ENCODE results near the gene DLG4.
"Not testable (repeated sequence)": the region's sequence is repeated elsewhere in the genome, so short reads cannot be mapped to it uniquely, and the experiment has no call there.

The DLG4 gene

GRCh38 chr17:7179317-7180254, 40.0 kb downstream of the DLG4 start, which contains the start of gene ASGR1:
ASGR1 (minus strand) TSS chr17:7179370; CDS start chr17:7178563, 807 bp downstream.
- DNase-seq: no peak

- no peak for DNase-seq
Measured at GRCh38 chr17:7178973-7179316, 40.7 kb downstream of the DLG4 start.

GRCh38 chr17:7177954-7178477, 41.6 kb downstream of the DLG4 start:
- DNase-seq: no peak

- DNase-seq: peak; percentile 62
Measured at GRCh38 chr17:7177191-7177953, 42.3 kb downstream of the DLG4 start.

- DNase-seq: no peak
Measured at GRCh38 chr17:7176841-7177190, 42.8 kb downstream of the DLG4 start.

- DNase-seq: no peak
Measured at GRCh38 chr17:7176107-7176840, 43.4 kb downstream of the DLG4 start.

- DNase-seq: no peak
Measured at GRCh38 chr17:7175330-7175733, 44.3 kb downstream of the DLG4 start.

- DNase-seq: no peak
Measured at GRCh38 chr17:7174603-7175326, 44.9 kb downstream of the DLG4 start.

- peak; percentile 30 for DNase-seq
Measured at GRCh38 chr17:7173687-7174602, 45.7 kb downstream of the DLG4 start.

- not testable (repeated sequence) for DNase-seq
Measured at GRCh38 chr17:7172522-7173191, 47.0 kb downstream of the DLG4 start.

- not testable (repeated sequence) for DNase-seq
Measured at GRCh38 chr17:7169565-7169908, 50.1 kb downstream of the DLG4 start.

GRCh38 chr17:7168841-7169564, 50.6 kb downstream of the DLG4 start:
- not testable (repeated sequence) for DNase-seq

GRCh38 chr17:7167832-7168231, 51.8 kb downstream of the DLG4 start:
- no peak for DNase-seq

GRCh38 chr17:7166873-7167272, 52.8 kb downstream of the DLG4 start:
- no peak for DNase-seq

- not testable (repeated sequence) for DNase-seq
Measured at GRCh38 chr17:7159571-7159970, 60.1 kb downstream of the DLG4 start.

GRCh38 chr17:7158424-7158823, 61.2 kb downstream of the DLG4 start:
- DNase-seq: not testable (repeated sequence)

- no peak for DNase-seq
Measured at GRCh38 chr17:7156342-7156940, 63.2 kb downstream of the DLG4 start.

- peak; percentile 28 for DNase-seq
Measured at GRCh38 chr17:7147772-7148171, 71.9 kb downstream of the DLG4 start.

GRCh38 chr17:7146115-7146514, 73.5 kb downstream of the DLG4 start:
- no peak for DNase-seq

GRCh38 chr17:7144213-7144612, 75.4 kb downstream of the DLG4 start:
- no peak for DNase-seq
